OCI-LY1 (cell line): ENCODE results near the gene DLG1.

Experiments
- EZH2 ChIP-seq: fragments of 200-600 bp; sonication (generic), shearing (Covaris generic); IDR thresholded peaks from 2 replicates; pipeline ENCODE4 v1.8.0; 2017; ENCODE audit warnings: borderline replicate concordance, mixed run types, mild to moderate bottlenecking, antibody characterized with exemption, low read length, moderate library complexity, mixed read lengths
- TF ChIP-seq, protein P1 (sequence below): fragments of 200-600 bp; sonication (generic), shearing (Covaris generic); IDR thresholded peaks from 2 replicates; pipeline ENCODE4 v1.5.1; 2017; ENCODE audit warnings: mild to moderate bottlenecking, antibody characterized with exemption, low read length, moderate library complexity, mixed read lengths

DNA sequence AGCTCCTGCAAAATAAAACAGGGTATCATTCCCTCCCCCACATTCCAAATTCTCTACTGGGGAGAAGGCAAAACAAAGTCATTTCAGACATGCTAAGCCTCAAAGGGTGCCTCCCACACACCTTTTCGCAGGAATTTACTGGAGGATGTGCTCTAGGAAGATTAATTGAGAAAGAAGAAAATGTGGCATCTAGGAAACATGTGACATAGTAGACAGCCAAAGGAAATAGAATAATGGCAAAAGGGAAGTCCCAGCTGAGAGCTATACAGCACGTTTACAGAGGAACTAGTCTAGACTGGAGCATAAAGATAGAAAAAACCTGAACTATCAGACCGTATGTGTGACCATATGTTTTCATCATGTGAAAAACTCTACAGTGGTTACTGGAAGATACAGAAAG lies 210.0 kb downstream of the DLG1 start:
- TF ChIP-seq, protein P1, sequence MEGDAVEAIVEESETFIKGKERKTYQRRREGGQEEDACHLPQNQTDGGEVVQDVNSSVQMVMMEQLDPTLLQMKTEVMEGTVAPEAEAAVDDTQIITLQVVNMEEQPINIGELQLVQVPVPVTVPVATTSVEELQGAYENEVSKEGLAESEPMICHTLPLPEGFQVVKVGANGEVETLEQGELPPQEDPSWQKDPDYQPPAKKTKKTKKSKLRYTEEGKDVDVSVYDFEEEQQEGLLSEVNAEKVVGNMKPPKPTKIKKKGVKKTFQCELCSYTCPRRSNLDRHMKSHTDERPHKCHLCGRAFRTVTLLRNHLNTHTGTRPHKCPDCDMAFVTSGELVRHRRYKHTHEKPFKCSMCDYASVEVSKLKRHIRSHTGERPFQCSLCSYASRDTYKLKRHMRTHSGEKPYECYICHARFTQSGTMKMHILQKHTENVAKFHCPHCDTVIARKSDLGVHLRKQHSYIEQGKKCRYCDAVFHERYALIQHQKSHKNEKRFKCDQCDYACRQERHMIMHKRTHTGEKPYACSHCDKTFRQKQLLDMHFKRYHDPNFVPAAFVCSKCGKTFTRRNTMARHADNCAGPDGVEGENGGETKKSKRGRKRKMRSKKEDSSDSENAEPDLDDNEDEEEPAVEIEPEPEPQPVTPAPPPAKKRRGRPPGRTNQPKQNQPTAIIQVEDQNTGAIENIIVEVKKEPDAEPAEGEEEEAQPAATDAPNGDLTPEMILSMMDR: no peak
- no peak for TF ChIP-seq EZH2
